ENCODE data around the gene RELL1. TPM values are rescaled to one million over a fixed set of nuclear protein-coding genes. Genes with fewer than 3 reads are reported as not detected.

The RELL1 gene
- total RNA-seq, 1 donor from 2014 or later: 45.8 TPM

- Mint-ChIP-seq H3K27ac (no peak overlapping the region), H3K9me3 (peaks cover 13% of the 10 kb centered on the region), H3K27me3 (no peaks in the 10 kb centered on the region), H3K4me1 (ENCODE audit: unreplicated experiment) (peaks cover 15% of the 10 kb centered on the region), H3K4me3 (no peak overlapping the region), H3K36me3 (peaks cover 38% of the 10 kb centered on the region)
- TF ChIP-seq, protein P1, sequence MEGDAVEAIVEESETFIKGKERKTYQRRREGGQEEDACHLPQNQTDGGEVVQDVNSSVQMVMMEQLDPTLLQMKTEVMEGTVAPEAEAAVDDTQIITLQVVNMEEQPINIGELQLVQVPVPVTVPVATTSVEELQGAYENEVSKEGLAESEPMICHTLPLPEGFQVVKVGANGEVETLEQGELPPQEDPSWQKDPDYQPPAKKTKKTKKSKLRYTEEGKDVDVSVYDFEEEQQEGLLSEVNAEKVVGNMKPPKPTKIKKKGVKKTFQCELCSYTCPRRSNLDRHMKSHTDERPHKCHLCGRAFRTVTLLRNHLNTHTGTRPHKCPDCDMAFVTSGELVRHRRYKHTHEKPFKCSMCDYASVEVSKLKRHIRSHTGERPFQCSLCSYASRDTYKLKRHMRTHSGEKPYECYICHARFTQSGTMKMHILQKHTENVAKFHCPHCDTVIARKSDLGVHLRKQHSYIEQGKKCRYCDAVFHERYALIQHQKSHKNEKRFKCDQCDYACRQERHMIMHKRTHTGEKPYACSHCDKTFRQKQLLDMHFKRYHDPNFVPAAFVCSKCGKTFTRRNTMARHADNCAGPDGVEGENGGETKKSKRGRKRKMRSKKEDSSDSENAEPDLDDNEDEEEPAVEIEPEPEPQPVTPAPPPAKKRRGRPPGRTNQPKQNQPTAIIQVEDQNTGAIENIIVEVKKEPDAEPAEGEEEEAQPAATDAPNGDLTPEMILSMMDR (conservative IDR thresholded peaks at IDR 0.05): no peak
- DNase-seq (ENCODE audit: extremely low spot score, unreplicated experiment): no peak
These were observed 34.3 kb downstream of the RELL1 start for GRCh38 chr4:37651781-37652377.

DNA sequence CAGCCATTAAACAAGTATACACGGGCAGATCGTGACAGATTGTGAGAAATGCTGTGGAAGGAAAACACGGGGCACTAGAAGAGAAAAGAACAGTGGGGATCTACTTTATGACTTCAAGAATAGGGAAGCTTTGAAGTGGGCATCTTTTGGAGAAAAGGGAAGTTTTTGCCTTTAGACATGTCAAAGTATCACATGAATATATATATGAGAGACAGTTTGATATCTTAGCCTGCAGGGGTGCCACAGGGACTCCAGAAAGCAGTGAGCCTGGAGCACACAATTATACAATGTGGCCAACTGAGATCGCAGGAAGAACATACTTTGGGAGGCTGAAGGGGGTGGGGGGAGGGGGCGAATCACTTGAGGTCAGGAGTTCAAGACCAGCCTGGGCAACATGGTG is 35.7 kb downstream of the RELL1 start:
- no peak for DNase-seq (ENCODE audit: extremely low spot score, unreplicated experiment)
- Mint-ChIP-seq H3K9me3 (peaks cover 8% of the 10 kb centered on the region), H3K4me3 (no peak overlapping the region), H3K27me3 (no peaks in the 10 kb centered on the region), H3K27ac (no peak overlapping the region), H3K36me3 (peaks cover 42% of the 10 kb centered on the region), H3K4me1 (ENCODE audit: unreplicated experiment) (peaks cover 23% of the 10 kb centered on the region)
- TF ChIP-seq, protein P1 (conservative IDR thresholded peaks at IDR 0.05): no peak

- H3K4me3 Mint-ChIP-seq: peak overlapping the region; percentile 51
- H3K27me3 Mint-ChIP-seq: no peaks in the 10 kb centered on the region
- DNase-seq (ENCODE audit: extremely low spot score, unreplicated experiment): no peak
- peaks cover 25% of the 10 kb centered on the region for H3K4me1 Mint-ChIP-seq (ENCODE audit: unreplicated experiment)
- H3K36me3 Mint-ChIP-seq: peaks cover 39% of the 10 kb centered on the region
- H3K27ac Mint-ChIP-seq: peak overlapping the region; percentile 41
- peaks cover 4% of the 10 kb centered on the region for H3K9me3 Mint-ChIP-seq
- TF ChIP-seq, protein P1 (conservative IDR thresholded peaks at IDR 0.05): no peak
These were observed 36.9 kb downstream of the RELL1 start for GRCh38 chr4:37649268-37649667.

DNA sequence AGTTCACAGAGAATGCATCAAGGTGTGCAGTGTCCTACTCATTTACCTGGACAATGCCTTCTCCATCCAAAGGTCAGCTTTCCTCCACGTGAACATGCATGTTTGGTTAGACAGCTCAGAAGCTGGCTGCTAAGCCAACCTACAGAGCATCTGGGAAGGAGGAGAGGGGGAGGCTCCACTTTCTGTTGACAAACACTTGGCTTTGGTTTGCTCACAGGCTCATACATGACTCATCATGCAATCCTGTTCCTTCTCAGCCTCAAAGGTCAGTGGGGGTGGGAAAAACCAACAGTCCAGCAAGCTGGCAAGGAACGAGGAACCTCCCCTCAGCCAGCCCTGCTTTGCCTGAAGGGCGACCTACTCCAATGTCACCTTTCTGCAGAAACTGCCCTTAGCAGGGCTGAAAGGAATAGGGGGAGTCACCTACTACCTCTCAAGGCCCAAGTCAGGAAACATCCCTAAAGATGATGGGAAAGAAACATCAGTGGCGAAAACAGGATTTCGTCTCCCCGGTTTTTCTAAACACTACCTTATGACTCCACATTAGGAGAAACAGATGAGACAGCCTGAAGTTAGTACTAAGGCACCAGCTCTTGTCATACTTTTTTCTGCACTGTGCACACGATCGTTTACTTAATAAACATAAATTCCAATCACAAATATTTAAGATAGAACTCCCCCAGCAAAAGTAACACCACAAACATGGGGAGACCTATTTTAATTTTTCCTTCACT is 37.9 kb downstream of the RELL1 start:
- peaks cover 34% of the 10 kb centered on the region for H3K36me3 Mint-ChIP-seq
- H3K4me1 Mint-ChIP-seq (ENCODE audit: unreplicated experiment): peaks cover 20% of the 10 kb centered on the region
- no peak overlapping the region for H3K4me3 Mint-ChIP-seq
- no peaks in the 10 kb centered on the region for H3K9me3 Mint-ChIP-seq
- H3K27me3 Mint-ChIP-seq: no peaks in the 10 kb centered on the region
- TF ChIP-seq, protein P1 (conservative IDR thresholded peaks at IDR 0.05): no peak
- no peak for DNase-seq (ENCODE audit: extremely low spot score, unreplicated experiment)
- H3K27ac Mint-ChIP-seq: peak overlapping the region; percentile 79

DNA sequence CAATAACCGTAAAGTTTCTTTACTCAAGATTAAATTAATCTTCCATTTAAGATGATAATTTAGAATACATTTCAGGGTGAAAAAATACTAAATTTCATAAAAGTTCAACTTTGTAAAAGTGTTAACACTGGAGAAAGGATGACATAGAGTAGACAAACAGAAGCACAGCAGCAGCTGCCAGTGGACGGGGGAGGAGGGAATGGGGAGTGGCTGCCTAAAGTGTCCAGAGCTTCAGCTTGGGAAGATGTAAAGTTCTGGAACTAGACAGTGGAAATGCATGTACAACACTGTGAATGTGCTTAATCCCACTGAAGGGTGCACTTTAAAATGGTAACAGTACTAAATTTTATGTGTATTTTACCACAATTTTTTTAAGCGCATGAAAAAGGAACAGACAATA is 39.9 kb downstream of the RELL1 start:
- H3K4me3 Mint-ChIP-seq: no peak overlapping the region
- H3K4me1 Mint-ChIP-seq (ENCODE audit: unreplicated experiment): peaks cover 31% of the 10 kb centered on the region

More for the DNA sequence above, 39.9 kb downstream of the RELL1 start:
- DNase-seq (ENCODE audit: extremely low spot score, unreplicated experiment): no peak
- Mint-ChIP-seq H3K36me3 (peaks cover 26% of the 10 kb centered on the region), H3K27ac (no peak overlapping the region), H3K9me3 (no peaks in the 10 kb centered on the region), H3K27me3 (no peaks in the 10 kb centered on the region)
- TF ChIP-seq, protein P1 (conservative IDR thresholded peaks at IDR 0.05): no peak

All from type B pancreatic cell (in vitro differentiated cells).